Skeletal muscle satellite cell (primary cell): ENCODE results near the gene CBFA2T3. TPM values are rescaled to one million over a fixed set of nuclear protein-coding genes. Genes with fewer than 3 reads are reported as not detected.

ENCODE experiments used
- H3K27me3 ChIP-seq: 2 replicates; pipeline ENCODE4 v1.7.0; 2013; ENCODE audit warnings: low read length; ENCODE audit not compliant: control insufficient read depth, insufficient read depth
- H3K36me3 ChIP-seq: 2 replicates; pipeline ENCODE4 v1.7.0; 2013; ENCODE audit warnings: mild to moderate bottlenecking, control low read depth, low read length; ENCODE audit not compliant: insufficient read depth
- H3K4me1 ChIP-seq: 2 replicates; pipeline ENCODE4 v1.7.0; 2013; ENCODE audit warnings: low read length; ENCODE audit not compliant: control insufficient read depth, insufficient read depth
- H3K4me2 ChIP-seq: 2 replicates; pipeline ENCODE4 v1.7.0; 2013; ENCODE audit warnings: mild to moderate bottlenecking, low read length
- H3K4me3 ChIP-seq: 2 replicates; pipeline ENCODE4 v1.7.0; 2013; ENCODE audit warnings: low read length
- H3K9ac ChIP-seq: 2 replicates; pipeline ENCODE4 v1.7.0; 2013; ENCODE audit warnings: mild to moderate bottlenecking, low read depth, low read length, moderate library complexity
- H3K9me3 ChIP-seq: replicated peaks from 2 replicates; pipeline ENCODE4 v1.7.0; 2013; ENCODE audit warnings: mild to moderate bottlenecking, control low read depth, low read length
- total RNA-seq: library from RNA; depleted of rRNA; stranded (reverse); fragments of >200 nt; gene quantifications from 2 replicates; pipeline ENCODE4 v1.2.3, GENCODE V29; 2012; rRNA removed

The CBFA2T3 gene
- total RNA-seq: 0.22 TPM in 1 of 2 replicates, not detected in the other

DNA sequence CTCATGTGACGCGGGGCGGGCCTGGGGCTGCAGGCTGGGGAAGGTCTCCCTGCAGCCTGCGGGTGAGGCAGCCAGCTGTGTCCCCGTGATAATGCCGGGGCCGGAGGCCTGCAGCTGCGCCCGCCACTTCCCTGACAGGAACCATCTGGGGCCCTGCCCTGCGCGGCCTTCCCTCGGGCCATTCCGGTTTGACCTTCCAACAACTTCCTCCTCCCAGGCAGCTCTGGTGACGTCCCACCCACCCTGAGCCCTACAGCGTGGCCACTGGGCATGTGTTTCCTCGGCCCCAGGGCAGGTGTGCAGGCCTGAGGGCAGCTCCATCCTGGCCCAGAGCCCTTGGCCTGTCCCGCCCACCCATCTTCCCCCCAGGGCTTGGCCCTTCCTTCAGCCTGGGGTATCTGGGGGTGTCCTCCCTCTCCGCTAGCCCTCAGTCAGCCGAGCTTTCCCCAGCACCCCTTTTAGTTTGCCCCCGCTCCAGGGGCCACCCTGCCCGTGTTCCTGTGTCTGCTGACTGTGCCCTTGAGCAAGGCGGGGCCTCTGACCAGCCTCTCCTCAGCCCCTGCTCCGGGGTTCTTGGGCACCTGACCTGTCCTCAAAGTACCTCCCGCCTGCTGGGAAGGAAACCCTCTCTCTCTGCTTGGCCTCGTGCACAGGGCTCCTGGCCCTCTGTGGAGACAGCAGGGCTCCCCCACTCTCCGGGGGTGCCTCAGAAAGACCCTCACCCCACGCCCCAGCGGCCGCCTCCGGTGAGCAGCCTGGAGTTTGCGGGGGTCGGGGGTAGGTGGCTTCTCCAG is at the start of gene CBFA2T3:
Gene CBFA2T3 (minus strand): TSS at position 190 of the 794 bp plus-strand sequence. CDS start 400 bp downstream, outside the sequence.
- Histone ChIP-seq H3K9me3 (no peaks in the 10 kb centered on the region), H3K4me1 (no peaks in the 10 kb centered on the region), H3K4me3 (no peak within 1 kb of the TSS), H3K27me3 (peaks cover 20% of the 10 kb centered on the region), H3K4me2 (no peak within 1 kb of the TSS), H3K36me3 (no peaks in the 10 kb centered on the region), H3K9ac (no peak within 1 kb of the TSS)

DNA sequence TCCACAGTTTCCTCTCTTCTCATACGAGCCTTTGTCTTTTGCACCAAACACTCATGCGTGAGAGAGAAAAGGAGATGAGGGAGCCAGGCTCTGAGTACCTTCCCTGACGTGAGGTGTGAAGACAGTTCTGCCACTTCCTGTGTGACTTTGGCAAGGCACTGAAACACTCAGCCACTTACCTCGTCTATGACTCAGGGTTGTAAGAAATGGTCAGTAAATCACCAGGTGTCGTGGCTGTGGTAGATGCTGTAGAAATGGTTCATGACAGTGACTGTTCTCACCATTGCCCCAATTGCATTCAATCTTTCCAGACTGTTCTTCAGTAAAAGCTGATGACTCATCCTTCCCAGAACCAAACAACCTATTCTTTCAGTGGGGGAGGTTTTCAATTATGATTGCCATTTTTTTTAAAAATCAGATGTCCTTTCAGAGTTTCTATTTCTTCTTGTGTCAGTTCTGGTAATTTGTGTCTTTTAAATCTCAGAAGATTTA is 49.2 kb upstream of the CBFA2T3 start:
- Histone ChIP-seq H3K4me3 (no peak overlapping the region), H3K27me3 (peaks cover 29% of the 10 kb centered on the region), H3K36me3 (no peaks in the 10 kb centered on the region), H3K4me2 (no peak overlapping the region), H3K9me3 (peaks cover 5% of the 10 kb centered on the region), H3K4me1 (no peaks in the 10 kb centered on the region), H3K9ac (no peak overlapping the region)

DNA sequence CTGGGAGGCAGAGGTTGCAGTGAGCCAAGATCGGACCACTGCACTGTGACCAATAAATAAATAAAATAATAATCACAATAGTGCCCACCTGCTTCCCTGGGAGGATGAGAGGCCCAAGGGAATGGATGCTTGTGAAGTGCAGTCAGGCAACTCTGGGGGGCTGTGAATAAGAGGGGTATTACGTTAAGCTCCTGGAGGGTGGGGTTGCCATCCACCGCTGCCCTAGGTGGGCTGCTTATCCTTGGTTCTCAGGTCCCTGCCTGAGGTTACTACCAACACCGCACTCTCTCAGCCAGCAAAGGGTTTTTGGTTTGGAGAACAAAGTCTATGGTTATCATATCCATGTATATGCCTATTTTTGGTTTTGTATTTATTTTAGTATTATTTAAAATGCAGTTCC is 48.6 kb upstream of the CBFA2T3 start:
- H3K36me3 ChIP-seq: no peaks in the 10 kb centered on the region
- no peak overlapping the region for H3K4me3 ChIP-seq
- no peak overlapping the region for H3K9ac ChIP-seq
- no peaks in the 10 kb centered on the region for H3K4me1 ChIP-seq
- peaks cover 28% of the 10 kb centered on the region for H3K27me3 ChIP-seq
- H3K4me2 ChIP-seq: no peak overlapping the region
- peaks cover 3% of the 10 kb centered on the region for H3K9me3 ChIP-seq

DNA sequence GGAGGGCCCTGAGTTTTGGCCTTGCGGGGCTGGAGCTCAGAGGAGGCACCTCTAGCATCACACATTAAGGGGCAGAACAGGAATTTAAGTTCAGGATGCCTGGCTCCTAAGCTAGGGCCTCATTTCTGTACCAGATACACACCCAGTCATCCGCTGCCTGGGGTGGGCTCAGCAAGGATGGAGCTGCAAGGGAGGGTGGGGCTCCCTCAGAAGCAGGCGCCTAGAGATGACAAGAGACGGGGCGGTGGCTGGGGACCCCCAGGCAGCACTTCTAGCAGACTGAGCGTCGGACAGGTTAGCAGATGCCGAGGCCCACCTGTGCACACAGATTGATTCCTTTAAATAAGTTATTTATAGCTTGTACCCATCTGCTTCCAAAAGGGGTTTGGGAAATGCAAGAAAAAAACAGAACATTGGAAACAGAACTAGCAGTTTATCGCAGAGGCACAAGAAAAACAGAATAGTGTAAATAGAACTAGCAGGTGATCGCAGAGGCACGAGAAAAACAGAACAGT is 47.6 kb upstream of the CBFA2T3 start:
- Histone ChIP-seq H3K27me3 (peaks cover 27% of the 10 kb centered on the region), H3K4me1 (no peaks in the 10 kb centered on the region), H3K4me2 (no peak overlapping the region), H3K9ac (no peak overlapping the region), H3K36me3 (no peaks in the 10 kb centered on the region), H3K4me3 (no peak overlapping the region), H3K9me3 (peaks cover 3% of the 10 kb centered on the region)

DNA sequence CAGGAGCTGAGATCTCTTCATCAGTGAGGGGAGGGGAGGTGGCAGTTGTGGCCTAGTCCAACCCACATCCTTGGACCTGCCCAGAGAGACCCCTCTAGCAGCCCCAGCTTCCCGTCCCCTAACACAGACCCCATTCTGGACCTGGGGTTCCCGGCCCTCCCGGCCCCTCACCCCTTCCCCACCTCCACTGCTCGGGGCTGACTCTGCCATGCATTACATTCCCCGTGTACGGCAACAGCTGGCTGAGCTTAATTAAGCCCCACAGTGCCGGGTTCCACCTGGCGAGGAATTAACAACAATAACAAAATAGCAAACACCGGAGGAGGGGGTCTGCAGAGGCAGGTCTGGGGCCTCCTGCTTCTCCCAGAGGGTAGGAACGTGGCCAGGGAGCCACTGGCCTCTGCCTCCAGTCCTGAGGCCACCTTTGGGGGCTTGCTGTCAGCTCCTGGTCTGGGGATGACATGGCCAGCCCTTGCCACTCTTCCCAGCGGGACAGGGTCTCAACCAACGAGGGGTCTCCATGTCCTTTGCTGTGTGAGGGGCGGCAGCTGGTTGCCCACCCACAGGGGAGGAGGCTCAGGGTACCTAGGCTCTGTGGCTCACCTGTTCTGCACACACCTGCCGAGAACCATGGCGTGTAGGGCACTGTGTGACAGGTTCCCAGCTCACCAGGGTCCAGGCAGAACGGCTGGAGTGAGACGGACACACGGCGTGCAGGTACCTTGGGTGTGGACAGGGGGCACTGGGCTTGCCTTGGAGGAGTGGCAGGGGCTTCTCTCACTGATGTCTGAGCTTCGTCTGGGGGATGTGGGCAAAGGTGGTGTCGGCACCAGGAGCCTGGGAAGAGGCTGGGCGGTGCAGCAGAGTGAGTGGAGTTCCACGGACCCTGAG is 46.9 kb upstream of the CBFA2T3 start:
- no peak overlapping the region for H3K4me2 ChIP-seq
- peaks cover 27% of the 10 kb centered on the region for H3K27me3 ChIP-seq
- no peaks in the 10 kb centered on the region for H3K36me3 ChIP-seq
- no peak overlapping the region for H3K9ac ChIP-seq
- no peak overlapping the region for H3K4me3 ChIP-seq
- H3K4me1 ChIP-seq: no peaks in the 10 kb centered on the region
- H3K9me3 ChIP-seq: peaks cover 3% of the 10 kb centered on the region

DNA sequence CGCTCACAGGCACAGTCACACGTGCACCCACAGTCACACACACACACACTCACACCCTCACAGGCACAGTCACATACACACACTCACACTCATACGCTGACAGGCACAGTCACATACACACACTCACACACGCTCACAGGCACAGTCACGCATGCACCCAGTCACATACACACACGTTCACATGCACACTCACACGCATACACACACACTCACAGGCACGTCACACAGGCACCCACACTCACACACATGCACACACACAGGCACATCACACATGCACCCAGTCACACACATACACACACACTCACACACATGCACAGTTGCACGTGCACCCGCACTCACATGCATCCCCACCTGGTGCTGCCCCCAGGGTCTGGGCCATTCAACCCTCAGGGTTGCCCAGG is 46.1 kb upstream of the CBFA2T3 start:
- Histone ChIP-seq H3K4me2 (no peak overlapping the region), H3K4me1 (no peaks in the 10 kb centered on the region), H3K4me3 (no peak overlapping the region), H3K9me3 (peaks cover 3% of the 10 kb centered on the region), H3K27me3 (peaks cover 29% of the 10 kb centered on the region), H3K9ac (no peak overlapping the region), H3K36me3 (no peaks in the 10 kb centered on the region)

DNA sequence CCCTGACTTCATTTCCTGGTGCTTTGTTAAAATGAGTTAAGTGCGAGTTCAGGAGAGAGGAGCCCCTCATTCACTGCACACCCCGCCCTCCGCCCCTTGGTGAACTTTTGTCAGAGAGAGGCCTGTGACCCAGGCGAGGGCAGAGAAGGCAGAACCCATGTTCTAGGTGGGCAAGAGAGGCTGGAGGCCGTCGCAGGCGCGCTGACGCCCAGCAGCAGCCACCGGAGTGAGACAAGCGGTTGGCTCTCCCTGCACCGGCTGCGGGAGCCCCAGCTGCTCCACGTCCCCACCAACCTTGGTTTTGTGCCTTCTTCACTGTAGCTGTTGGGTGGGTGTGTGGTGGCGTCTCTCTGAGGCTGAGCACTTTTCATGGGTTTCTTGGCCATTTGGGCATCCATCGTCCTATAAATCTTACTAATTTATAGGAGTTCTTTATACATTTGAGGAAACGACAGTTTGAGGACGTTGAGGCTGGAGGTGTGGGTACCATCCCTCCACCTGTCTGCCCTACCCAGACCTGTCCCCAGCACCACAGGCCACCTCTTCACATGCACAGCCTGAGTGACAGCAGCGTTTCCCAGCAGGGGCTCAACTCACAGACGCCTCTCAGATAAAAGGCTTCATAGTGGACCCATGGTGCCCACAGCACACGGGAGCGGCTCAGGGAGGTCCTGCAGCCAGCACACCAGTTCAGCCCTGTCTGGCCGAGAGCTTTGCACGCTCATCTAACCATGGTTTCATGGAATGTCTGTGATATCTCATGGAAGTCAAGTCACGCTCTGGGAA is 45.2 kb upstream of the CBFA2T3 start:
- Histone ChIP-seq H3K27me3 (peaks cover 25% of the 10 kb centered on the region), H3K4me3 (no peak overlapping the region), H3K4me2 (no peak overlapping the region), H3K9ac (no peak overlapping the region), H3K36me3 (no peaks in the 10 kb centered on the region), H3K4me1 (no peaks in the 10 kb centered on the region), H3K9me3 (no peaks in the 10 kb centered on the region)

DNA sequence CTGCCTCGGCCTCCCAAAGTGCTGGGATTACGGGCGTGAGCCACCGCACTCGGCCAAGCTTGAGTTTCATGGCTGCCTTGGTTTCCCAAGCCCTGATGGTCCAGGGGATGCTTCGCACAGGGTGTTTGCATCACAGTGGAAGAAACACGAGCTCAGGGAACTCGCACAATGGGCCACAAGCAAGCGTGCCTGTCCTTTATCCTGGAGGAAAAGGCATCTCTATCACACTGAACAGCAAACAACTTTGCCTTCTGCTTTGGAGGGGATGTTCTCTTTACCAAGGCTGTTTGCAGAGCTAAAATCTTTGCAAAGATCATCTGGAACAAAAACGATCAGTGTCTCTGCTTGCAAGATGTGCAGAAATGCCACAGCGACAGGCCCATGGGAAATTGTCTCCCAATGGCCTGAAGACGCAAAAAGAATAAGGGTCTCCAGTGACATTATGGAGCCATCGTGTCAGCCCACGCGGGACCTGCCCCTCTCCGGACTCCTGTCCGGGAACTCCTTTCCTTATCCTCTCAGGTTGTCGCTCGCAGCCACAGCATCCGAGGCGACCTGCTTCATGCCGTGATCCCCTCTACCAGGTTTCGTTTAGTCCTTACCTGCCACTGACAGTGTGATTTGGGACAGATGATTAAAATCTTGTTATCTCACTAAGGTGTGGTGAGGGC is 44.1 kb upstream of the CBFA2T3 start:
- Histone ChIP-seq H3K9ac (no peak overlapping the region), H3K4me2 (no peak overlapping the region), H3K9me3 (no peaks in the 10 kb centered on the region), H3K36me3 (no peaks in the 10 kb centered on the region), H3K4me3 (no peak overlapping the region), H3K4me1 (no peaks in the 10 kb centered on the region), H3K27me3 (peaks cover 22% of the 10 kb centered on the region)

DNA sequence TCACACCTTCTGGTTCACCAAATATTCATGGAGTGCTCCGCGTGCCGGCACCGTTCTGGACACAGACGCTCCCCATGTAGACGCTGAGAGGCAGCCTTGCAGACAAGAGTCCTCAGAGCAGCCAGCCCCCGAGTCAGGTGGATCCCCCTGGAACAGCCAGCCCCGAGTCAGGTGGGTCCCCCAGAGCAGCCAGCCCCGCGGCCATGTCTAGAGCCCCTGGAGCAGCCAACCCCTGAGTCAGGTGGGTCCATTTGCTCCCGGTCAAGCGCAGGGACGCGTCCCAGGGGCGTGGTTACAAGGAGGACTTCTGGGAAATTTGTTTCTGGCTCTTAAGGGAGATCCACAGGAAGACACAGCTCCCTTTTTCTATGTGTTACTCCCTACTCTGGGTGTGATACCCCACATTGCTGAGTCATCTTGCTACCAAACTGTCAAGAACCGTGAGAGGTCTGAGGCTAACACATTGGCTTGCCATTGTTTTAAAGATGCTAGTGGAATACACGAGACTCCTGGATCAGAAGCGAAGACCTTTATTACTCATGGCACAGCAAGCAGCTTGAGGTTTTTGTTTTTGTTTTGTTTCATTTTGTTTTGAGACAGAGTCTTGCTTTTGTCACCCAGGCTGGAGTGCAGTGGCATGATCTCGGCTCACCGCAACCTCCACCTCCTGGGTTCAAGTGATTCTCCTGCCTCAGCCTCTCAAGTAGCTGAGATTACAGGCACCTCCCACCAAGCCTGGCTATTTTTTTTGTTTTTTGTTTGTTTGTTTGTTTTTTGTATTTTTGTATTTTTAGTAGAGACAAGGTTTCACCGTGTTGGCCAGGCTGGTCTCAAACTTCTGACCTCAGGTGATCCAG is 43.3 kb upstream of the CBFA2T3 start:
- Histone ChIP-seq H3K27me3 (peaks cover 22% of the 10 kb centered on the region), H3K36me3 (no peaks in the 10 kb centered on the region)

DNA sequence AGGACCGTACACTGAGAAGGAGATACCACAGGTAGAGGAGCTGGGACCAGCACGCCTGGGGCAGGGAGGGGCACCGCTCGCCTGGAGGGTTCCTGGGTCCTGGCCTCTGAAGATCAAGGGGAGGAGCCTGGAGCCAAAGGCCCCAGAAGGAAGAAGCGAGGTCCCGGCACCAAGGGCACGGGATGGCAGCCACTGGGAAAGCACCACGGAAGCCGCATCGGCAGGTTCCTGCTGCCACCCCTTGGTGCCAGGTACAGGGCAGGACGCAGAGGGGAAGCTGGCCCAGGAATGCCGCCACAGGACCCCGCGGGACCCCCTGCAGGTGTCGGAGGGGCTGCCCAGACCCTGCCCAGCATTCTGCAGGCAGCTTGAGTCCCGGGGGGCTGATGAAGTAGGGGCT is 42.5 kb upstream of the CBFA2T3 start:
- Histone ChIP-seq H3K9ac (no peak overlapping the region), H3K27me3 (peaks cover 18% of the 10 kb centered on the region), H3K4me3 (no peak overlapping the region), H3K36me3 (no peaks in the 10 kb centered on the region), H3K9me3 (no peaks in the 10 kb centered on the region), H3K4me2 (no peak overlapping the region), H3K4me1 (no peaks in the 10 kb centered on the region)

More for the DNA sequence above, 43.3 kb upstream of the CBFA2T3 start:
- H3K4me2 ChIP-seq: no peak overlapping the region
- no peak overlapping the region for H3K9ac ChIP-seq
- no peaks in the 10 kb centered on the region for H3K9me3 ChIP-seq
- H3K4me1 ChIP-seq: no peaks in the 10 kb centered on the region
- no peak overlapping the region for H3K4me3 ChIP-seq
